A673 (cell line): ENCODE data around the gene TMEM116. TPM values are rescaled to one million over a fixed set of nuclear protein-coding genes. Genes with fewer than 3 reads are reported as not detected.

ENCODE experiments used
- BruUV-seq: library from RNA; stranded (reverse); fragments of 400-500 nt; replicated peaks from 2 replicates; lab custom pipeline; 2021; lab: Mats Ljungman, UMichigan
- CTCF ChIA-PET: fragments of 300-600 bp; sonication (Branson Sonifier 250); formaldehyde crosslinking; loops from one replicate; lab custom pipeline; 2022; ENCODE audit warnings: antibody characterized with exemption; lab: Charles Lee
- POLR2A ChIA-PET: fragments of 300-600 bp; sonication (Branson Sonifier 250); formaldehyde crosslinking; loops from one replicate; lab custom pipeline; 2022; ENCODE audit warnings: antibody characterized with exemption; ENCODE audit not compliant: low non-redundant PET; lab: Charles Lee
- DNase-seq: peaks from one replicate; pipeline ENCODE4 v3.0.0-alpha.2; 2015; ENCODE audit warnings: low spot score
- H3K27ac ChIP-seq: fragments of 200-600 bp; sonication (generic); 2 replicates; pipeline ENCODE4 v1.5.1; 2016; ENCODE audit warnings: mixed run types, low read depth, mild to moderate bottlenecking, mixed read lengths, antibody characterized with exemption, low read length; ENCODE audit not compliant: poor library complexity, severe bottlenecking
- H3K27me3 ChIP-seq: fragments of 200-600 bp; sonication (generic); replicated peaks from 2 replicates; pipeline ENCODE4 v1.6.1; 2017; ENCODE audit warnings: mixed run types, low read depth, mild to moderate bottlenecking, mixed read lengths, antibody characterized with exemption, low read length; ENCODE audit not compliant: insufficient read depth, poor library complexity
- H3K36me3 ChIP-seq: fragments of 200-600 bp; sonication (generic); 2 replicates; pipeline ENCODE4 v1.6.1; 2016; ENCODE audit warnings: mixed run types, mild to moderate bottlenecking, mixed read lengths, antibody characterized with exemption, low read length; ENCODE audit not compliant: insufficient read depth, poor library complexity, severe bottlenecking
- H3K4me1 ChIP-seq: fragments of 200-600 bp; sonication (generic); 2 replicates; pipeline ENCODE4 v1.6.1; 2017; ENCODE audit warnings: mixed run types, mild to moderate bottlenecking, mixed read lengths, antibody characterized with exemption, low read length; ENCODE audit not compliant: insufficient read depth, poor library complexity, severe bottlenecking
- H3K4me3 ChIP-seq: fragments of 200-600 bp; sonication (generic); 2 replicates; pipeline ENCODE4 v1.5.1; 2016; ENCODE audit warnings: low read depth, mixed run types, mild to moderate bottlenecking, mixed read lengths, low read length; ENCODE audit not compliant: poor library complexity, severe bottlenecking
- H3K9me3 ChIP-seq: fragments of 200-600 bp; sonication (generic); 2 replicates; pipeline ENCODE4 v1.6.1; 2016; ENCODE audit warnings: mixed run types, low read depth, mild to moderate bottlenecking, mixed read lengths, antibody characterized with exemption, low read length; ENCODE audit not compliant: poor library complexity, severe bottlenecking
- EZH2 ChIP-seq: fragments of 200-600 bp; sonication (generic); IDR thresholded peaks from 2 replicates; pipeline ENCODE4 v1.6.1; 2017; ENCODE audit warnings: borderline replicate concordance, low read depth, mild to moderate bottlenecking, mixed read lengths, antibody characterized with exemption, low read length; ENCODE audit not compliant: poor library complexity, severe bottlenecking
- intact Hi-C: fragments of 100-400 bp; cut with micrococcal nuclease; formaldehyde crosslinking; loops from one replicate; pipeline ENCODE4 v1.10.0; 2022; ENCODE audit not compliant: unreplicated experiment
- total RNA-seq: library from RNA; stranded (reverse); gene quantifications from 2 replicates; pipeline ENCODE4 v1.2.3, GENCODE V29; 2021
- TF ChIP-seq, protein P1 (sequence below): fragments of 300-800, 200-600 bp; sonication (generic); conservative IDR thresholded peaks from 2 replicates; pipeline ENCODE4 v1.5.1; 2017; ENCODE audit warnings: low read depth, mild to moderate bottlenecking, antibody characterized with exemption, low read length, moderate library complexity, mixed read lengths

TMEM116 gene
- total RNA-seq, 1 experiment from 2014 or later = 12.0 TPM

DNA sequence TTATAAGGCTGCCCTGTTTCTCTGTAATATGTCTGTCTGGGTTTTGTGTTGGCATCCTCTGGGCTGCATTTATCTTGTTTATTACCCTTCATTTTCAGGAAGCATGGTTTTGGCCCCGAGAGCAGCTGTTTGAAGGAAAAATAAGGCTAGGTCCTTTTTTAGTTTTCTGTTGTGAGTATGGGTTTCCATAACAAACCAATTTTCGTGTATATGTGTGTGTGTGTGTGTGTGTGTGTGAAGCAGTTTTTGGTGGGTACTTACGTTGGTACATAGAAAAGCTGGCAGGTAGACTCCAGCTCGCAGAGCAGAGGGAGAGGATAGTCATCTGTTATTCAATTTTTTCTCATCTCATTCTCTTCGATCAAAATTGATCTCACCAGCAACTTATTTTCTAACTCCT lies 118.4 kb downstream of the TMEM116 start:
- Histone ChIP-seq H3K27me3 (no peaks in the 10 kb centered on the region), H3K4me3 (no peak overlapping the region), H3K4me1 (no peaks in the 10 kb centered on the region), H3K27ac (no peak overlapping the region), H3K9me3 (no peaks in the 10 kb centered on the region), H3K36me3 (peaks cover 38% of the 10 kb centered on the region)
- no peak for DNase-seq
- TF ChIP-seq, protein P1, sequence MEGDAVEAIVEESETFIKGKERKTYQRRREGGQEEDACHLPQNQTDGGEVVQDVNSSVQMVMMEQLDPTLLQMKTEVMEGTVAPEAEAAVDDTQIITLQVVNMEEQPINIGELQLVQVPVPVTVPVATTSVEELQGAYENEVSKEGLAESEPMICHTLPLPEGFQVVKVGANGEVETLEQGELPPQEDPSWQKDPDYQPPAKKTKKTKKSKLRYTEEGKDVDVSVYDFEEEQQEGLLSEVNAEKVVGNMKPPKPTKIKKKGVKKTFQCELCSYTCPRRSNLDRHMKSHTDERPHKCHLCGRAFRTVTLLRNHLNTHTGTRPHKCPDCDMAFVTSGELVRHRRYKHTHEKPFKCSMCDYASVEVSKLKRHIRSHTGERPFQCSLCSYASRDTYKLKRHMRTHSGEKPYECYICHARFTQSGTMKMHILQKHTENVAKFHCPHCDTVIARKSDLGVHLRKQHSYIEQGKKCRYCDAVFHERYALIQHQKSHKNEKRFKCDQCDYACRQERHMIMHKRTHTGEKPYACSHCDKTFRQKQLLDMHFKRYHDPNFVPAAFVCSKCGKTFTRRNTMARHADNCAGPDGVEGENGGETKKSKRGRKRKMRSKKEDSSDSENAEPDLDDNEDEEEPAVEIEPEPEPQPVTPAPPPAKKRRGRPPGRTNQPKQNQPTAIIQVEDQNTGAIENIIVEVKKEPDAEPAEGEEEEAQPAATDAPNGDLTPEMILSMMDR = no peak
- intact Hi-C loops = no loop called here
- POLR2A ChIA-PET = no interaction called here
- BruUV-seq = no TSS peak
- CTCF ChIA-PET = no interaction called here

GRCh38 chr12:111893287-111893686 lies 119.7 kb downstream of the TMEM116 start:
- DNase-seq = no peak
- H3K9me3 ChIP-seq = no peaks in the 10 kb centered on the region
- intact Hi-C loops = no loop called here
- ChIA-PET CTCF (no interaction called here), POLR2A (no interaction called here)
- H3K36me3 ChIP-seq = peaks cover 41% of the 10 kb centered on the region
- no peak overlapping the region for H3K27ac ChIP-seq
- H3K4me3 ChIP-seq = no peak overlapping the region
- BruUV-seq = no TSS peak
- no peaks in the 10 kb centered on the region for H3K4me1 ChIP-seq
- TF ChIP-seq, protein P1 = no peak
- no peak for TF ChIP-seq EZH2
- H3K27me3 ChIP-seq = no peaks in the 10 kb centered on the region

DNA sequence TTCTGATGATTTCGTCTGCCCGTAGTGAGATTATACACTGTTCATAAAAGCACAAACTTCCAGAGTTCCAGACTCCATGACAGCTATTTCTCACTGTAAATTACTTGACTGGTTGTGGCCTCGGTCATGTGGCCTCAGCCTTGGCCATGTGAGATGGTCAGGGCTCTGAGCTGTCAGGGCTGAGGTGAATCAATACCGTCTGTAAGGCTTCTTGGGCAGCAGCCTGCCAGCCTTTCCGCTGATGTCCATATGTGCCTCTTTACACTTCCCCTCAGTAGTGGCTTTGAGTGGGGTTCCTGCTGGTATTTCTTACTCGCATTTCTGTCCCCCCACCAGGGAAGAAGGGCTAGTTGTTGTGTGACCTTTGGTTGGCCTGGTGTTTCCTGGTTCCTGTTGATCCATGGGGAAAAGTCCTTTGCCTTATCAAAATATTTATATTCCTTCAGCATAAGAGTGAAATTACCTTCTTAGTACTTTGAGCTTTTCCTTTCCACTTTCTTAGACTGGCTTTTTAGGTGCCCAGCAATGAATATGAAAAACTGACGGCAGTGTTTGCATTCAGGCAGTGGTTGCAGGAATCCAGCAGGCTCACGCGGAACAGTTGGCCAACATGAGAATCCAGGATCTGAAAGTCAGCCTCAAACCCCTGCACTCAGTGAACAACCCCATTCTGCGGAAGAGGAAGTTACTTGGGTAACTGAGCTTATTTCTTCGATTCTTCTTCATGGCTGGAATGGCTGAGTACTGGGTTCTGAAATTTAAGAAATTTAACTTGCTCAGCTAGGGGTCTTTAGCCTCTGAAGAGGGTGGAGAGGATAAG lies 124.8 kb downstream of the TMEM116 start:
- BruUV-seq = no TSS peak
- TF ChIP-seq, protein P1 = no peak
- TF ChIP-seq EZH2 = no peak
- H3K27ac ChIP-seq = no peak overlapping the region
- CTCF ChIA-PET = no interaction called here
- no peaks in the 10 kb centered on the region for H3K27me3 ChIP-seq
- intact Hi-C loops = no loop called here
- POLR2A ChIA-PET = no interaction called here
- no peaks in the 10 kb centered on the region for H3K9me3 ChIP-seq
- H3K36me3 ChIP-seq = peaks cover 66% of the 10 kb centered on the region
- H3K4me3 ChIP-seq = no peak overlapping the region
- DNase-seq = no peak
- no peaks in the 10 kb centered on the region for H3K4me1 ChIP-seq
